HG03066 (cell line): ENCODE data around the gene PSMA7.

Experiments used
- ATAC-seq: cut with Tn5 transposase; IDR thresholded peaks from one replicate; pipeline ENCODE4 v1.9.1; 2021; ENCODE audit warnings: low read depth; ENCODE audit not compliant: unreplicated experiment

Gene PSMA7

DNA sequence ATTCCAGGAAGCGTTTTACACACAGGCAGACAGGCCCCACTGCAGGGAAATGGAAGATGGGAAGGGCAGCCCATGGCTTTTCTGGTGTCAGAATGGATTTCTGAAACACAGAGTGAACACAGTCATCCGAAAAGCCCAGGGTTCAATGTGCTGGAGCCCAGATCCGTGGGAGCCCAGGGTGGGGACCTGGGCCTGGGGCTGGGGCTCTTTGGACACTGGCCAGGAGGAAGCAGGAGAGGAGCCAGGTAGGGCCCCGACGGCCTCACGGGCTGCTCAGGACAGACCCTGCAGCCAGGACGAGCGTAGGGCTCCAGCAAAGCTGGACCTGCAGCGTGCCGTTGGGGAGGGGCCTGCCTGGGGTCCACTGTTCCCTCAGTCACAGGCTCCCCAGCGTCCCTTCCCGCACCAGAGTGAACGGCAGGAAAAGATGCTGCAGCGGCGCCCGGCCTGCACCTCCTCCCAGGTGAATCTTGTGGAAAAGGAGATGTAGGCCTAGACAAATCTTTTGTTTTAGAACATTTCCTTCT, 45.2 kb downstream of the PSMA7 start:
- ATAC-seq = no peak

DNA sequence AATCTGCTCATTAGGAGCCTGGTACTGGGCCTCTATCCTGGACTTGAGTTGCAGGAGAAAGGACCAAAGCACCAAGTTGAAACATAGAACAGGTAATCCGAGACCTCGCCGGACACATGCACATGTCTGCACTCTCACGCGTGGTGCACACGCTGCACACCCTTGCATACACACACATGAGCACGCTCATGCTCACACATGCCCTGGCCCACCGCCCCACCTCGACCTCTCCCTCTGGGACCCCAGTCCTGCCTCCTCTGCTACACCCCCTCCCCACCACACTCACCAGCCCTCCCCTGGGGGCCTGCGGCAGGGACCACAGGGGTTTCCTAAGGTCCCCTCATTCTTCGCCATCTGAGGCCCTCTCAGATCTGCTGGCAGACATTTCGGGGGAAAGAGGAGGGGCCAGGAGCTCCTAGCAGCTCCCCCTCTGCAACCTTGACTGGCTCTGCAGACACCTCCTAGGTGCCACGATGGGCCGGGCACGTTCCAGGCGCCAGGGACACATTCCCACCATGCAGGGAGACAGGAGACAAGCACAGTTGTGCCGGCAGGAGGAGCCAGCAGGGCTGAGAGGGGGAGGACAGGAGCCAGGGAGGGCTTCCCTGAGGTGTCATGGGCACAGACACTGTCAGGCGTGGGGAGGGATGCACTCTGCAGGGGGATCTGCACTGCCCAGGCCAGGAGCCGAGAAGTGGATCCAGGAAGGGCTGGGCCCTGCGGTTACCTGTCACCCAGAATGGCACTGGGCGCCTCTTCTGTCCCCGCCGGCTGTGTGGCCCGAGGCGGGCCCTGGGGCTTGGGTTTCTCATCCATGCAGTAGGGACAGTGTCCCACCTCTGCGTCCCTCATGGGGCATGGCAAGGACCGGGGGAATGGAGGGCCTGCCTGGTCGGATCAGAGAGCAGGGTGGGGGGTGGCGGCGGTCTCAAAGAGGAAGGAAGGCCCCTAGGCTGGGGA, 46.5 kb downstream of the PSMA7 start:
- ATAC-seq = no peak

DNA sequence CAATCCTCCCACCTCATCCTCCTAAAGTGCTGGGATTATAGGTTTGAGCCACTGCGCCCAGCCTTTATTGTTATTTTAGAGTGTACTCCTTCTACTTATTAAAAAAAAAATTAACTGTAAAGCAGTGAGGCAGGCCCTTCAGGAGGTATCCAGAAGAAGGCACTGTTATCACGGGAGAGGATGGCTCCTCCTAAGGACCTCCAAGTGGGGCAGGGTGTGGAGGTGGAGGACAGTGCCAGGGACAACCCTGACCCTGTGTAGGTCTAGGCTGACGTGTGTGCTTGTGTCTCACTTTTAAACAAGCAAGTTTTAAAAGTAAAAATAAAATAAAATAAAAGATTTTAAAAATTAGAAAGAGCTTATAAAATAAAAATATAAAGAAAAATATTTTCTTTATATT, 53.8 kb downstream of the PSMA7 start:
- ATAC-seq = no peak

DNA sequence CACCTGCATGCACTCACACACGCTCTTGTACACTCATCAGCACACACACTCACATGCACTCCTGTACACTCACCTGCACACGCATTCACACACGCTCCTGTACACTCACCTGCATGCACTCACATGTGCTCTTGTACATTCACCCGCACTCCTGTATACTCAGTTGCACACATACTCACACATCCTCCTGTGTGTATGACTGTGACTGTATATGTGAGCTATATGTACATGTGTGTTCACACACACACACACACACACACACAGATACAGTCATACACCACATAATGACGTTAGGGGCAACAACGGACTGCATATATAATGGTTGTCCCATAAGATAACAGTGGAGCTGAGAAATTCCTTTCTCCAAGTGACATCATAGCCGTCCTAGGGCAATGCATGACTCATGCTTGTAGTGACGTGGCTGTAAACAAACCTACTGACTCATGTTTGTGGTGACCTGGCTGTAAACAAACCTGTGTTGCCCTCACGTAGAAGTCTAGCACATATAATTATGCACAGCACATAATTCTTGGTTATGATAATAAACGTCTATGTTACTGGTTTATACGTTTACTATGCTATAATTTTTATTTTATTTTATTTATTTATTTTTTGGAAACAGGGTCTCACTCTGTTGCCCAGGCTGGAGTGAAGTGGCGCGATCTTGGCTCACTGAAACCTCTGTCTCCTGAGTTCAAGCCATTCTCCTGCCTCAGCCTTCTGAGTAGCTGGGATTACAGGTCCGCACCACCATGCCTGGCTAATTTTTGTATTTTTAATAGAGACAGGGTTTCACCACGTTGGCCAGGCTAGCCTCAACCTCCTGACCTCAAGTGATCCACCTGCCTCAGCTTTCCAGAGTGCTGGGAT, 54.7 kb downstream of the PSMA7 start:
- ATAC-seq = no peak

DNA sequence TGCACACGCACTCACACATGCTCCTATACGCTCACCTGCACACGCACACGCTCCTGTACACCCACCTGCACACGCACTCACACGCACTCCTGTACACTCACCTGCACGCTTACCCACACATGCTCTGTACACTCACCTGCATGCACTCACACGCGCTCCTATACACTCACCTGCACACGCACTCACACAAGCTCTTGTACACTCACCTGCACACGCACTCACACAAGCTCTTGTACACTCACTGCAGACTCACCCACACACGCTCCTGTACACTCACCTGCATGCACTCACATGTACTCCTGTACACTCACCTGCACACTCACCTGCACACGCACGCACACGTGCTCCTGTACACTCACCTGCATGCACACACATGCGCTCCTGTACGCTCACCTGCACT, 55.6 kb downstream of the PSMA7 start:
- ATAC-seq = no peak

DNA sequence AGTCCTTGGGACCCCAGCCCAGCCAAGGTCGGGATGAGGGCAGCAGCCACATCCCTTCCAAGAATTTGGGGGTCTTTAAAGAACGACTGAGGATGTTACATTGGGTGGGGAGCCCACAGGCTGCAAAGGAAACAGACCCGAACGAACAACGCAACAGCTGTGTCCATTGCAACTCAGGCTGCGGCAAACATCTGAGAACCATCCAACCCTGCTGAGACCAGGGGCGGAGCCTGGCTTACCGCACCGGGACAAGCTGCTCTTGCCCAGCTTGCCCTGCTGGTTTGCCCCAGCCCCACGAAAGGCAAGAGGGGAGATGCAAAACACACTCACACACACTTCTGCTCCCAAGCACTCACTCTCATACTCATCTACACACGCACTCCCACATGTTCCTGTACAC, 56.0 kb downstream of the PSMA7 start:
- ATAC-seq = no peak
